Activated CD8-positive, alpha-beta memory T cell treated with anti-CD3 and anti-CD28 coated beads for 4 hours (primary cell): ENCODE data around the gene SFMBT2.

Experiments used
- DNase-seq, 2 donors: peaks; one replicate each; pipeline ENCODE4 v3.0.0-alpha.2; 2020; ENCODE audit warnings: low read depth in 2 of 2

The SFMBT2 gene

DNA sequence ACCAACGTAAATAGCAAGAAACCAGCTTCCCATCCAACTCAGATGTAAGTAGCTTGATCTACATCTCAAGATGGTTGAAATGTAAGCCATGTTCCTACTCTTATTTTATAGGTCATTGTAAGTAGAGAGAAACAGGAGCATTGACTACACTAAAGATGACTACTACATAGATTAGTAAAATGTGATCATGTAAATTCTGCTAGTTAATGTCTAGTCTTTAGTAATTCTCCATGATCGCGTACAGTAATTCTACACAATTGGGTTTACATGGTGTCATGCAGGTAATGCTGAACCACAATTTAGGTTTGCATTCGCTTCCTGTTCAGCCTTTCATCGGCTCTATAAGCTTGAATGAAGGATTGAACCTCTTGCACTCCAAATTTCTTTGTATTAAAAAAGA is 14.9 kb upstream of the SFMBT2 start:
- DNase-seq, result no peak

GRCh38 chr10:7424919-7425318 is 14.1 kb upstream of the SFMBT2 start:
- no peak for DNase-seq

GRCh38 chr10:7424315-7424714 is 13.5 kb upstream of the SFMBT2 start:
- no peak for DNase-seq

DNA sequence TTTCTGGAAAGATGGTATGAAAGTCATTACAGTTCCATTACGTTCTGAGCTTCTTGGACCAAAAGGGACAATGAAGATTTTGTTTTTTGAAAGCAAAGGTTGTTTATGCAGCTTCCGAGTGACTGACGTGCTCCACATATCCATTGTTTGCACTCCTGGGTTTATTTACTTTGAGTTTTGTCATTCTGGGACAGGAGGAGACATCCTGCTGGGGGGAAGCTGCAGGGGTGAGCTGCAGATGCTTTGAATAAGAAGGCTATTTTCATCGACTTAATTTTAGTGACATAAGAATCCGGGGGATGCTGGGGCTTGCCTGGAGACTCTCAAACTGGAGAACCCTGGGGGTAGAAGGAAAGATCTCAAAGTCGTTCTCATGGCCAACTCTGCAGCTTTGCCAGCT is 12.7 kb upstream of the SFMBT2 start:
- DNase-seq, result no peak

GRCh38 chr10:7421526-7421925 is 10.7 kb upstream of the SFMBT2 start:
- no peak for DNase-seq

- no peak for DNase-seq
Observed at GRCh38 chr10:7419998-7420397, 9.2 kb upstream of the SFMBT2 start.

DNA sequence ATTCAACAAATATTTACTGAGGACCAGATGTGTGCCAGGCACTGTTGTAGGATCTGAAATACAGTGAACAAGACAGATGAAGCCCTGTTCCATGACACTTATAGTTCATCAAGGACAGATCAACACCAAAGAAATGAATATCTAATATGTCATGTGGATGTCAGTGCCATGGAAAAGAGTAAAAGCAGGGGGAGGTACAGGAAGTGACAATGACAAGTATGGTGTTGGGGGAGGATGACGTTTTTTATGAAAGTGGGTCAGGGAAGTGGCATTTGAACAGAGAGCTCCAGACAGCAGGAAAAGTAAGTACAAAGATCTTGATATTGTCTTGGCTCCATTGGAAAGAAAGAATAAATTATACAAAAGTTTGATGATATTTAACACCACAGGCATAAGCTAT is 7.0 kb upstream of the SFMBT2 start:
- DNase-seq, result no peak

DNA sequence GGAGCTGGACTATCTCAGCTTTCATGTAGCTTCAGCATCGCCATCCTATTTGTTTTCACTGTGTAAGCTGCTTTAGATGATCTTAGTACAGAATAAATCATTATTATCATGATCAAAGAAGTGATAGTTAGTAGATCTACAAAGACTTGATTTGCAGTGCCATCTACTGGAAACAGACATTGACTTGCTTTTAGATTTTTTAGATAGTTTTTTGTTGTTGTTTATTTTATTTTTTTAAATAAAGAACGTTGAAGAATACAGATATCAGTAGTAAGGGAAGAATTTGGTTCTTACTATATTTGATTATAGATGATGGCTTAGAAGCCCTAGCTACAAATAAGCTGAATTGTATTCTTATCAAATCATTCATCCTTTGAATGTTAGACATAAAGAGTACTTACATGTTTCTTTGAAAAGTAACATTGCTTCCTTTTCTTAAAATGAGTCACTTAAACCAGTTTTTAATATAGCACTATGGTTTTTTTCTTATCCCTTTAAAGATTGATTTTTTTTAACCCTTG is 6.3 kb upstream of the SFMBT2 start:
- DNase-seq, result no peak

GRCh38 chr10:7414766-7415165 is 3.9 kb upstream of the SFMBT2 start:
- DNase-seq, result no peak

DNA sequence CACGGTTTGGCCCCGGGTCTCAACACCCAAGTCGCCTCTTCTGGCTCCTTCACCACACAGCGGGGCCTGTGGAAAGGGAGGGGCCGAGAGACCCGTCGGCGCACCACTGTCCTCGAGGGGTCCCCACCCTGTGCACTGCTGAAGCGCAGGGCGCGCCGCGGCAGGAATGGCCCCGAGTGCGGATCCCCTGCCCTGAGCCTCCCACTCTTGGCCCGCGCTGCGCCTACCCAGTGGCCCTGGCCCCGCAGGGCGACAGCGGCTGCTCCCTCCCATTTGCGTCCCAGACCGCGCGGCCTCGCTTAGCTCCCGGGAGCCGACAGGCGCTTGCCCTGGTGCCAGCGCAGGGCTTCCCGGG is 2.1 kb upstream of the SFMBT2 start:
- DNase-seq, result no peak

DNA sequence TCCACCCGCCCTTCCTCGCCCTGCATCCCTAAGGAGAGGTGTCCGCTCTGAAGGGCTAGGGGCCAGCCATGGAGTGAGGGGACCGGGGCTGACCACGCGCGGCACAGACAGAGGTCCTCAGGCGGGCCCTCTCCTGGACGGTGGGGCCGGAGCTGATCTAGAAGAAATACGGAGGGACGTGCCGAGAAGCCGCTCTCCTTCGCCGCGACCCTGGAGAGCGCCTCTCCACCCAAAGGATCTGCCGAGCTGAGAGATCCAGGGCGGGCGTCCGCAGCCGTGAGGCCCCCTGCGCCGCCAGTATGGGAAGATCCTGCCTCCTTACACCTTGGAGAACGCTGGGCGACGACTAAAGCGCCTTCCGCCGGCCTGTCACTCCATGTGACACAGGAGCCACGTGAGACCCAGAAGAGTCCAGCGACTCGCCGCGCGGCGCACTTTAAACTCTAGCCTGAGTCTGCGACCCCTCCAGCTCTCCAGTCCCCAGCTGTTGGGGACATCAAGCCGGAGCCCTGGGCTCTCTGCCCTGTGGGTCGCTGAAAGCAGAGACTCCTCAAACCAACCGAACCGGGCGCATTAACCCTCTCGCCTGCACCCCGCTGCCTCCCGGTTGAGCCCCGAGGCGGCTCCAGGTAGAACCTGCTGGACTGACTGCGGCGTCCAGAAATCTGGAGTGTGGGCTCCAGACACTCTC is 1.5 kb upstream of the SFMBT2 start:
- DNase-seq, result no peak

- no peak for DNase-seq
Observed at GRCh38 chr10:7411671-7412128, 866 bp upstream of the SFMBT2 start.

DNA sequence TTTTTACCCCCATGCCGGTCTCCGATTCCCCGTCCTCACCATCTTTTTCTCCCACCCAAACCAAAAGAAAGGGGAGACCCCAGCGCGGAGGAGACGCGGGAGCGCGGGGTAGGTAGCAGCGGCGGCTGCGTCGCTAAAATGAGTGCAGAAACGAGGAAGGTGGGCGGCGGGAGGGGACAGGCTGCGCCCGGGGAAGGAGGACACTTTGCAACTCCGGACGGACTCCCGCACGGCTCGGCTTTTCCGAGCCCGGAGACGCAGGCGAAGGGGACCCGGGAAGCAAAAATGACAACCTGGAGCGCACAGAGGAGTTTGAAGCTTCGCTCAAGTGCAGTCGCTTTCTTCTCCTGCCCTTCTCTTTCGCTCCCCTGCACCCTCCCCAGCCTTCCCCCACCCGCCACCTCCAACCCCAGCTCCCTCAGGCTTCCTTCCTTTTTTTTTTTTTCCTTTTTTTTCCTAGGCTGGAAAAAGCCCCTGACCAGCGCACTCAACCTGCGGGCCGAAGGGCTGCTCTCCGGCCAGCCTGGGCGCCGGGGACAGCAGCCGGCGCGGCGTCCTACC is 453 bp downstream of the SFMBT2 start:
- no peak for DNase-seq

- DNase-seq, result no peak
Observed at GRCh38 chr10:7409732-7410168, 1.1 kb downstream of the SFMBT2 start.

- no peak for DNase-seq
Observed at GRCh38 chr10:7409045-7409731, 1.6 kb downstream of the SFMBT2 start.

GRCh38 chr10:7408291-7409044 is 2.4 kb downstream of the SFMBT2 start:
- no peak for DNase-seq

GRCh38 chr10:7407368-7408290 is 3.2 kb downstream of the SFMBT2 start:
- DNase-seq, result no peak

DNA sequence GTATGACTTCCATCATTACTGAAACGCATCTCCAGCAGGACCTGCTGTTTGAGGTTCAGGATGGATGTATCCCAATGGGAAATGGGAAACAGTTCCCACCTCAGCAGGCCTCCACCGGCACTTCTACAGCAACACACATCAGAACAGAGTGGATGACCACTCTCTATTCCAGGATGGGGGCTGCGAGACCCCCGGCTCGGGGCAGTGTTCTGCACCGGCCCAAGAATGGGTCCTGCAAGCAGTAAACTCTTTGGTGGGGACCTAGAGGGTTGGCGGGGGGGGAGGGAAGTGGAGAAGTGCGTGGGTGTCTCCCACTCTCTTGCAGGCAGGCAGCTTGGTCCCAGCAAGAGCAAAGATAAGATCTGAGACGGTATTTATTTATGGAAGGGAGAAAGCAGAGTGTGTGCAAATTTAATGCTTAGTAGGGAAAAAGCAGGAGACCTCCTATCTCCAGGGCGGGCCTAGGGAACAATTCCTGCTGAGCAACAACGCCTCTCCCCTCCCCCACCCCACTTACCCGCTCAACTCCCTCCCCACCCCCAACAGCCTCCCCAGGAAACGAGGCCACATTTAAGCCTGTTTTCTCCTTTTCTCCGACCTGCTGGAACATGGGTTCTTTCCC is 4.0 kb downstream of the SFMBT2 start:
- no peak for DNase-seq

GRCh38 chr10:7405637-7406036 is 5.2 kb downstream of the SFMBT2 start:
- DNase-seq, result no peak

DNA sequence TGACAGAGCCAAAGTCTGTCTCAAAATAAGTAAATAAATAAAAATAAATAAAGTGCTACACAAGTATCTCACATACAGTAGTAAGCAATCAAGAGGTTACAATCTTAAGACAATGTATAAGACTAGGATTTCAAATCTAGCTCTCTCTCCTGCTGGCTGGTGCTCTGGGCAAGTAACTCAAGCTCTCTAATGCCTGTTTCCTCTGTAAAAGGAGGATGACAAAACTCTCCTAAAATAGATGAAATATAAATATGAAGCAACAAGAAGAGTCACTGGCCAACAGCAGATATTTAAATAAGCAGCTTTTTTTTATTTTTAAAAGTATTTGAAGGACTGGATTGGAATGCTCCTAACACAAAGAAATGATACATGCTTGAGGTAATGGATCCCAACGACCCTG is 7.2 kb downstream of the SFMBT2 start:
- DNase-seq, result no peak

GRCh38 chr10:7401782-7402181 is 9.1 kb downstream of the SFMBT2 start:
- no peak for DNase-seq
